ENCODE measurements around the gene ZBTB49.
"Not testable (repeated sequence)": the region's sequence is repeated elsewhere in the genome, so short reads cannot be mapped to it uniquely, and the experiment has no call there.

ZBTB49 gene

GRCh38 chr4:4247696-4248028 lies 42.4 kb upstream of the ZBTB49 start:
- Histone ChIP-seq H3K4me3 (ENCODE audit: low read depth, low read length, poor library complexity, severe bottlenecking) (peak overlapping the region; percentile 84), H3K27me3 (ENCODE audit: insufficient read depth, low read length) (no peaks in the 10 kb centered on the region), H3K36me3 (ENCODE audit: insufficient read depth, low read length) (peaks cover 15% of the 10 kb centered on the region; the same call in 1 of the 2 replicates), H3K79me2 (ENCODE audit: insufficient read depth, low read length) (0 out of 2 replicates have a peak, but pooled peaks cover 5% of the 10 kb centered on the region), H2AFZ (ENCODE audit: low read length) (no peak overlapping the region), H3K4me1 (ENCODE audit: insufficient read depth, low read length, severe bottlenecking) (peaks cover 14% of the 10 kb centered on the region), H3F3A (ENCODE audit: insufficient read depth, low read length) (no peaks in the 10 kb centered on the region), H3K4me2 (ENCODE audit: low read length) (peak overlapping the region; percentile 96), H3K27ac (ENCODE audit: low read depth, low read length, poor library complexity, severe bottlenecking) (no peak overlapping the region), H3K9me3 (ENCODE audit: low read length) (no peaks in the 10 kb centered on the region), H3K9me2 (ENCODE audit: low read depth, low read length) (no peaks in the 10 kb centered on the region), H3K9ac (ENCODE audit: low read length) (peak overlapping the region; percentile 89), H4K20me1 (ENCODE audit: insufficient read depth, low read length) (no peaks in the 10 kb centered on the region)
- TF ChIP-seq CTCF (IDR thresholded peaks at IDR 0.05; ENCODE audit: low read length) (no peak), EZH2 (IDR thresholded peaks at IDR 0.05; ENCODE audit: borderline replicate concordance, low read length) (no peak)

- Histone ChIP-seq H3K27ac (ENCODE audit: low read depth, low read length, poor library complexity, severe bottlenecking) (peak within 1 kb of the TSS; percentile 57), H3K9me3 (ENCODE audit: low read length) (no peaks in the 10 kb centered on the region), H2AFZ (ENCODE audit: low read length) (no peak within 1 kb of the TSS; the same call in 1 of the 2 replicates), H3K4me3 (ENCODE audit: low read depth, low read length, poor library complexity, severe bottlenecking) (peak within 1 kb of the TSS; percentile 84), H3K4me1 (ENCODE audit: insufficient read depth, low read length, severe bottlenecking) (peaks cover 14% of the 10 kb centered on the region), H3K79me2 (ENCODE audit: insufficient read depth, low read length) (0 out of 2 replicates have a peak, but pooled peaks cover 5% of the 10 kb centered on the region), H3K9me2 (ENCODE audit: low read depth, low read length) (no peaks in the 10 kb centered on the region), H3K36me3 (ENCODE audit: insufficient read depth, low read length) (peaks cover 15% of the 10 kb centered on the region; the same call in 1 of the 2 replicates), H3F3A (ENCODE audit: insufficient read depth, low read length) (no peaks in the 10 kb centered on the region), H4K20me1 (ENCODE audit: insufficient read depth, low read length) (no peaks in the 10 kb centered on the region), H3K4me2 (ENCODE audit: low read length) (peak within 1 kb of the TSS; percentile 96), H3K27me3 (ENCODE audit: insufficient read depth, low read length) (no peaks in the 10 kb centered on the region), H3K9ac (ENCODE audit: low read length) (peak within 1 kb of the TSS; percentile 89)
- TF ChIP-seq CTCF (IDR thresholded peaks at IDR 0.05; ENCODE audit: low read length) (no peak), EZH2 (IDR thresholded peaks at IDR 0.05; ENCODE audit: borderline replicate concordance, low read length) (no peak)
Observed at GRCh38 chr4:4248029-4248884, 41.8 kb upstream of the ZBTB49 start, which contains the start of gene TMEM128. Gene TMEM128 (minus strand): TSS chr4:4248223. CDS start chr4:4248202, 21 bp downstream.

GRCh38 chr4:4248885-4249203 lies 41.2 kb upstream of the ZBTB49 start:
- H4K20me1 ChIP-seq (ENCODE audit: insufficient read depth, low read length): no peaks in the 10 kb centered on the region
- no peak overlapping the region; the same call in 1 of the 2 replicates for H2AFZ ChIP-seq (ENCODE audit: low read length)

GRCh38 chr4:4249342-4249741 lies 40.7 kb upstream of the ZBTB49 start:
- H3K4me3 ChIP-seq (ENCODE audit: low read depth, low read length, poor library complexity, severe bottlenecking); H2AFZ ChIP-seq (ENCODE audit: low read length); H3K27ac ChIP-seq (ENCODE audit: low read depth, low read length, poor library complexity, severe bottlenecking); H3K9me3 ChIP-seq (ENCODE audit: low read length); H3K9ac ChIP-seq (ENCODE audit: low read length); H4K20me1 ChIP-seq (ENCODE audit: insufficient read depth, low read length); H3K36me3 ChIP-seq (ENCODE audit: insufficient read depth, low read length); H3K79me2 ChIP-seq (ENCODE audit: insufficient read depth, low read length); H3K9me2 ChIP-seq (ENCODE audit: low read depth, low read length); H3K27me3 ChIP-seq (ENCODE audit: insufficient read depth, low read length); H3K4me2 ChIP-seq (ENCODE audit: low read length); H3F3A ChIP-seq (ENCODE audit: insufficient read depth, low read length): not testable (repeated sequence)
- peaks cover 14% of the 10 kb centered on the region for H3K4me1 ChIP-seq (ENCODE audit: insufficient read depth, low read length, severe bottlenecking)

More at GRCh38 chr4:4248885-4249203, 41.2 kb upstream of the ZBTB49 start:
- Histone ChIP-seq H3K27ac (ENCODE audit: low read depth, low read length, poor library complexity, severe bottlenecking) (peak overlapping the region; percentile 57), H3K4me2 (ENCODE audit: low read length) (peak overlapping the region; percentile 96), H3K9ac (ENCODE audit: low read length) (peak overlapping the region; percentile 89), H3K36me3 (ENCODE audit: insufficient read depth, low read length) (peaks cover 11% of the 10 kb centered on the region; the same call in 1 of the 2 replicates), H3K79me2 (ENCODE audit: insufficient read depth, low read length) (0 out of 2 replicates have a peak, but pooled peaks cover 5% of the 10 kb centered on the region), H3K4me3 (ENCODE audit: low read depth, low read length, poor library complexity, severe bottlenecking) (peak overlapping the region; percentile 84), H3K27me3 (ENCODE audit: insufficient read depth, low read length) (no peaks in the 10 kb centered on the region), H3K4me1 (ENCODE audit: insufficient read depth, low read length, severe bottlenecking) (peaks cover 14% of the 10 kb centered on the region), H3K9me2 (ENCODE audit: low read depth, low read length) (no peaks in the 10 kb centered on the region), H3K9me3 (ENCODE audit: low read length) (no peaks in the 10 kb centered on the region), H3F3A (ENCODE audit: insufficient read depth, low read length) (no peaks in the 10 kb centered on the region)
- TF ChIP-seq CTCF (IDR thresholded peaks at IDR 0.05; ENCODE audit: low read length) (no peak), EZH2 (IDR thresholded peaks at IDR 0.05; ENCODE audit: borderline replicate concordance, low read length) (no peak)
